Panc1 (cell line): ENCODE data around the gene BCL2. TPM values are rescaled to one million over a fixed set of nuclear protein-coding genes. Genes with fewer than 3 reads are reported as not detected.

Experiments
- ATAC-seq: fragments of 200-7000 bp; cut with Tn5 transposase; 2 replicates; pipeline ENCODE4 v1.9.1; 2020; ENCODE audit warnings: mild to moderate bottlenecking, moderate library complexity
- BruUV-seq: library from RNA; stranded (reverse); fragments of 400-500 nt; replicated peaks from 2 replicates; lab custom pipeline; 2021; lab: Mats Ljungman, UMichigan
- CTCF ChIA-PET: fragments of 300-600 bp; sonication (Branson Sonifier 250); formaldehyde crosslinking; loops from one replicate; lab custom pipeline; 2022; ENCODE audit warnings: antibody characterized with exemption; lab: Charles Lee
- POLR2A ChIA-PET: fragments of 300-600 bp; sonication (Branson Sonifier 250); formaldehyde crosslinking; loops from one replicate; lab custom pipeline; 2022; ENCODE audit warnings: antibody characterized with exemption; lab: Charles Lee
- DNase-seq: peaks from one replicate; pipeline ENCODE4 v3.0.0-alpha.2; 2010; ENCODE audit warnings: low read depth, low spot score
- H3K27ac ChIP-seq: 2 replicates; pipeline ENCODE4 v1.5.1; 2011; ENCODE audit warnings: mild to moderate bottlenecking, low read length, inconsistent platforms
- H3K27me3 ChIP-seq: fragments of 200-500 bp; sonication (Bioruptor generic); 2 replicates; pipeline ENCODE4 v1.6.0; 2014; ENCODE audit warnings: low read length, inconsistent platforms; ENCODE audit not compliant: control insufficient read depth, insufficient read depth
- H3K36me3 ChIP-seq: fragments of 200-500 bp; sonication (Bioruptor generic); 2 replicates; pipeline ENCODE4 v1.5.1; 2014; ENCODE audit warnings: inconsistent platforms, mild to moderate bottlenecking, low read length, moderate library complexity; ENCODE audit not compliant: control insufficient read depth, insufficient read depth
- H3K4me1 ChIP-seq: 2 replicates; pipeline ENCODE4 v1.5.1; 2011; ENCODE audit warnings: inconsistent platforms, mild to moderate bottlenecking, low read length, moderate library complexity; ENCODE audit not compliant: control insufficient read depth, insufficient read depth
- H3K4me3 ChIP-seq, 2 experiments: 2 replicates each; pipeline ENCODE4 v1.5.1; 2011 to 2012; ENCODE audit warnings: low read depth in 2 of 2, low read length in 2 of 2, mild to moderate bottlenecking in 2 of 2, inconsistent platforms in 1 of 2, moderate library complexity in 1 of 2
- H3K9me3 ChIP-seq: fragments of 200-500 bp; sonication (Bioruptor generic); 2 replicates; pipeline ENCODE4 v1.5.1; 2014; ENCODE audit warnings: low read depth, mild to moderate bottlenecking, inconsistent platforms, low read length, moderate library complexity; ENCODE audit not compliant: control insufficient read depth, insufficient read depth
- POLR2AphosphoS5 ChIP-seq: IDR thresholded peaks from 2 replicates; pipeline ENCODE4 v1.6.1; 2012; ENCODE audit warnings: mild to moderate bottlenecking, low read depth, low read length, moderate library complexity
- SIN3A ChIP-seq: IDR thresholded peaks from 2 replicates; pipeline ENCODE4 v1.6.1; 2012; ENCODE audit warnings: low read depth, mild to moderate bottlenecking, low read length, moderate library complexity, borderline replicate concordance; ENCODE audit not compliant: insufficient read depth
- TCF7L2 ChIP-seq: IDR thresholded peaks from 2 replicates; pipeline ENCODE4 v1.6.1; 2011; ENCODE audit warnings: mild to moderate bottlenecking, low read depth, low read length, inconsistent platforms
- in situ Hi-C: cut with HindIII; loops from 2 replicates; pipeline ENCODE4 v1.10.0; 2016; ENCODE audit warnings: low sequenced_read_pairs, low pct_unique_long_range_greater_than_20kb
- intact Hi-C: fragments of 100-400 bp; cut with micrococcal nuclease; formaldehyde crosslinking; loops from one replicate; pipeline ENCODE4 v1.10.0; 2022; ENCODE audit not compliant: unreplicated experiment
- total RNA-seq: library from RNA; stranded (reverse); gene quantifications from one replicate; pipeline ENCODE4 v1.2.1, GENCODE V29; 2021; ENCODE audit not compliant: unreplicated experiment
- TF ChIP-seq, protein P1 (sequence below), 2 experiments: IDR thresholded peaks; 2 replicates each; pipeline ENCODE4 v1.6.1; 2011 to 2012; ENCODE audit warnings: low read depth in 2 of 2, control low read depth in 1 of 2, low read length in 1 of 2, mild to moderate bottlenecking in 1 of 2, moderate library complexity in 1 of 2; ENCODE audit not compliant: insufficient read depth in 1 of 2
- TF ChIP-seq, protein P2 (sequence below): fragments of 450-650 bp; IDR thresholded peaks from 2 replicates; pipeline ENCODE4 v1.5.1; 2017; ENCODE audit warnings: mild to moderate bottlenecking

BCL2 gene
- total RNA-seq, 1 experiment from 2014 or later, result 0.72 TPM

GRCh38 chr18:63096327-63096874 lies 223.2 kb downstream of the BCL2 start:
- Histone ChIP-seq H3K4me1 (no peaks in the 10 kb centered on the region), H3K27me3 (no peaks in the 10 kb centered on the region; the same call in 1 of the 2 replicates), H3K36me3 (no peaks in the 10 kb centered on the region), H3K4me3 (no peak overlapping the region), H3K27ac (no peak overlapping the region), H3K9me3 (no peaks in the 10 kb centered on the region)
- CTCF ChIA-PET, result no interaction called here
- no peak for DNase-seq
- POLR2A ChIA-PET, result no interaction called here
- in situ Hi-C loops (no loop called here), intact Hi-C loops (no loop called here)
- ATAC-seq, result no peak
- TF ChIP-seq, protein P1, sequence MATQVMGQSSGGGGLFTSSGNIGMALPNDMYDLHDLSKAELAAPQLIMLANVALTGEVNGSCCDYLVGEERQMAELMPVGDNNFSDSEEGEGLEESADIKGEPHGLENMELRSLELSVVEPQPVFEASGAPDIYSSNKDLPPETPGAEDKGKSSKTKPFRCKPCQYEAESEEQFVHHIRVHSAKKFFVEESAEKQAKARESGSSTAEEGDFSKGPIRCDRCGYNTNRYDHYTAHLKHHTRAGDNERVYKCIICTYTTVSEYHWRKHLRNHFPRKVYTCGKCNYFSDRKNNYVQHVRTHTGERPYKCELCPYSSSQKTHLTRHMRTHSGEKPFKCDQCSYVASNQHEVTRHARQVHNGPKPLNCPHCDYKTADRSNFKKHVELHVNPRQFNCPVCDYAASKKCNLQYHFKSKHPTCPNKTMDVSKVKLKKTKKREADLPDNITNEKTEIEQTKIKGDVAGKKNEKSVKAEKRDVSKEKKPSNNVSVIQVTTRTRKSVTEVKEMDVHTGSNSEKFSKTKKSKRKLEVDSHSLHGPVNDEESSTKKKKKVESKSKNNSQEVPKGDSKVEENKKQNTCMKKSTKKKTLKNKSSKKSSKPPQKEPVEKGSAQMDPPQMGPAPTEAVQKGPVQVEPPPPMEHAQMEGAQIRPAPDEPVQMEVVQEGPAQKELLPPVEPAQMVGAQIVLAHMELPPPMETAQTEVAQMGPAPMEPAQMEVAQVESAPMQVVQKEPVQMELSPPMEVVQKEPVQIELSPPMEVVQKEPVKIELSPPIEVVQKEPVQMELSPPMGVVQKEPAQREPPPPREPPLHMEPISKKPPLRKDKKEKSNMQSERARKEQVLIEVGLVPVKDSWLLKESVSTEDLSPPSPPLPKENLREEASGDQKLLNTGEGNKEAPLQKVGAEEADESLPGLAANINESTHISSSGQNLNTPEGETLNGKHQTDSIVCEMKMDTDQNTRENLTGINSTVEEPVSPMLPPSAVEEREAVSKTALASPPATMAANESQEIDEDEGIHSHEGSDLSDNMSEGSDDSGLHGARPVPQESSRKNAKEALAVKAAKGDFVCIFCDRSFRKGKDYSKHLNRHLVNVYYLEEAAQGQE (IDR thresholded peaks at IDR 0.05; ENCODE audit: insufficient read depth in 1 of 2, low read depth in 2 of 2, low read length in 1 of 2), result no peak
- BruUV-seq, result no TSS peak

DNA sequence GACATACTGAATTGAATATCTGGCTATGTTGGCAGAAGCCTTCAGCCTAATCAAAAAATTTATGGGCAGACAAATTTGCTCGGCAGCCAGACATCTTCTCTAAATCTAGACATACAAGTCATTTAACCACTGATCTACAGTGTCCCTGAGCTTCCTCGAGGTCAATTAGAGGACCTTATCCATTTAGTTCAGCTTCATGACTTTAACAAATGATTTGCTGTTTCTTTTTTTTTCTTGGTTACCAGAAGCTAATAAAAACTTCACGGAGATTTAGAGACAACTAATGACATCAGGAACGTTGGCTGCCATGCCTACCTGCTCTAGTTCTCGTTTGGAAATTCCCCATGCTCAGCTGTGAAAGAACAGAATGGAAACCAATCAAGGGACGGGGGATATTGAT lies 223.8 kb downstream of the BCL2 start:
- Histone ChIP-seq H3K36me3 (no peaks in the 10 kb centered on the region), H3K4me1 (no peaks in the 10 kb centered on the region), H3K9me3 (no peaks in the 10 kb centered on the region), H3K27me3 (no peaks in the 10 kb centered on the region; the same call in 1 of the 2 replicates), H3K4me3 (no peak overlapping the region), H3K27ac (no peak overlapping the region)
- ChIA-PET CTCF (no interaction called here), POLR2A (no interaction called here)
- TF ChIP-seq, protein P2, sequence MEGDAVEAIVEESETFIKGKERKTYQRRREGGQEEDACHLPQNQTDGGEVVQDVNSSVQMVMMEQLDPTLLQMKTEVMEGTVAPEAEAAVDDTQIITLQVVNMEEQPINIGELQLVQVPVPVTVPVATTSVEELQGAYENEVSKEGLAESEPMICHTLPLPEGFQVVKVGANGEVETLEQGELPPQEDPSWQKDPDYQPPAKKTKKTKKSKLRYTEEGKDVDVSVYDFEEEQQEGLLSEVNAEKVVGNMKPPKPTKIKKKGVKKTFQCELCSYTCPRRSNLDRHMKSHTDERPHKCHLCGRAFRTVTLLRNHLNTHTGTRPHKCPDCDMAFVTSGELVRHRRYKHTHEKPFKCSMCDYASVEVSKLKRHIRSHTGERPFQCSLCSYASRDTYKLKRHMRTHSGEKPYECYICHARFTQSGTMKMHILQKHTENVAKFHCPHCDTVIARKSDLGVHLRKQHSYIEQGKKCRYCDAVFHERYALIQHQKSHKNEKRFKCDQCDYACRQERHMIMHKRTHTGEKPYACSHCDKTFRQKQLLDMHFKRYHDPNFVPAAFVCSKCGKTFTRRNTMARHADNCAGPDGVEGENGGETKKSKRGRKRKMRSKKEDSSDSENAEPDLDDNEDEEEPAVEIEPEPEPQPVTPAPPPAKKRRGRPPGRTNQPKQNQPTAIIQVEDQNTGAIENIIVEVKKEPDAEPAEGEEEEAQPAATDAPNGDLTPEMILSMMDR, result no peak
- TF ChIP-seq, protein P1 (IDR thresholded peaks at IDR 0.05; ENCODE audit: insufficient read depth in 1 of 2, low read depth in 2 of 2, low read length in 1 of 2), result no peak
- TF ChIP-seq SIN3A, result no peak
- no peak for TF ChIP-seq TCF7L2
- TF ChIP-seq POLR2AphosphoS5, result no peak
- in situ Hi-C loops, result no loop called here
- DNase-seq (no peak), ATAC-seq (no peak)
- BruUV-seq, result no TSS peak
- intact Hi-C loops, result no loop called here
